SH-SY5Y (cell line): ENCODE data around the gene EMX1.

ENCODE experiments used
- GATA2 ChIP-seq: IDR thresholded peaks from 2 replicates; pipeline ENCODE4 v1.6.1; 2011; ENCODE audit warnings: mild to moderate bottlenecking, low read depth, low read length
- GATA3 ChIP-seq: IDR thresholded peaks from 2 replicates; pipeline ENCODE4 v1.6.1; 2011; ENCODE audit warnings: low read depth, mild to moderate bottlenecking, low read length, moderate library complexity

Gene EMX1

DNA sequence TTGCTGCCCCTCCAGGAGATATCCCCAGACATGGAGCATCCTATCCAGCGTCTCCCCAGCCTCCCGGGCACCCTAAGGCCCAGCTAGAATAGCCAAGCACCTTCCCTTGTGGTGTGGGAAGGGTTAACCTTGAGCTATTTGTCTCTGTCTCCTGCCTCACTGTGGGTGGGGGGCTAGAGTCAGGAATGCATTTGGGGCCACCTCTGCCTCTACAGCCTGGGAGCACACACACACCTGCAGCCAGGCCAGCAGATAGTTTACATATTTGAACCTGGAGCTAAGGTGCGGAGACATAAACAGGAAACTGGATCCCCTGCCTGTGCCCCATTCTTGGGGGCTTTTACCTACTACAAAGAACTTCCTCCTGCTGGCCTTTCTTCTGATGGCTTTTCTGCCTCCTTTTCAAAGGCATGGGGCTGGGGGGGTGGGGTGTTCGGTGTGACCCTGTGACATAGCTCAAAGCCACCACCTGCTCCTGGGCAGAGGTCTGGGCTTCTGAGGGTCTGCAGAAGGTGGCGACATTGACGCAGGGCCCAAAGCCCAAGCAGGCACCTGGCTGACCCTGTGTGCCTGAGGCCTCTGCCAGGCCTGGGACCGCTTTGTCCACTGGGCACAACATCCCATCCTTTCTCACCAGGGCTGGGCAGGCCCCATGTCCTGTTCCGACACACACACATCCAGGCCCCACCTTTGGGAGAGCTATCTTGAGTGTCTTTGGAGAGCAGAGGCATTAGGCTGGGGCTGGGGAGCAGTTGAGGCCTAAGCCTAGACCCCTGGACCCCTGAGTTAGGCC is 34.2 kb downstream of the EMX1 start:
- no peak for TF ChIP-seq GATA2
- no peak for TF ChIP-seq GATA3

DNA sequence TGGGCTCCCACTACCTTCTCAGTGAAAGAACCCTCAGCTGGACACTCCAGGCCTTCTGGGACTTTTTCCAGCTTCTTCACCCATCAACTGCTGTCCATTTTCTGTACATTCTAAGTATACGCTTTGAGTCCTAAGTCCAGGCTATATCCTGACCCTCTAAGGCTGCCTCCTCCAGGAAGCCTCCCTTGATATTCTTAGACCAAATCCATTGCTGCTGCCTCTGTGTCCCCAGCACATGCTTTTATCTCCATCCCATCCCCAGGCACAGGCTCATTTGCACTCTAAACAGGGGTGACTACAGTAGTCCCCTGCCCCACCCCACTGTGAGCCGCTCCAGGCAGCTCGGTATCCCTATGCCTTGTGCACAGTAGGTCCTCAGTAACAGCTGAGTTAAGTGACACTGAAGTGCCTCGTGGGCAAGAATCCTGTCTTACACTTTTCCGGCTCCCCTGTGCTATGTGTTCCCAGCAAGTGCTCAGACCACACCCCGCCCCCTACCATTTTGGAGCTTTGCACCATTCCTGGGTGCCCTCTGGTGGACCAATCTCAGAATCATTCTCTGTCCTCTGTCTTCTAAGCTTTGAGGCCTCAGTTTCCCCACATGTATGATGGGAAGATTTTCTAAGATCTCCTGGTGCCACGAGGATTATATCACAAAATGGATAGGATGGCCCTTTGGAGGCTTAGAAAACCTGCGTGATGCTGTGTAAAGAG is 34.9 kb downstream of the EMX1 start:
- TF ChIP-seq GATA2: no peak
- no peak for TF ChIP-seq GATA3

GRCh38 chr2:72952961-72953360 is 35.6 kb downstream of the EMX1 start:
- no peak for TF ChIP-seq GATA3
- no peak for TF ChIP-seq GATA2

- no peak for TF ChIP-seq GATA3
- TF ChIP-seq GATA2: no peak
Observed at GRCh38 chr2:72953528-72953927, 36.2 kb downstream of the EMX1 start.

GRCh38 chr2:72953976-72954375 is 36.7 kb downstream of the EMX1 start:
- TF ChIP-seq GATA2 (no peak), GATA3 (no peak)

DNA sequence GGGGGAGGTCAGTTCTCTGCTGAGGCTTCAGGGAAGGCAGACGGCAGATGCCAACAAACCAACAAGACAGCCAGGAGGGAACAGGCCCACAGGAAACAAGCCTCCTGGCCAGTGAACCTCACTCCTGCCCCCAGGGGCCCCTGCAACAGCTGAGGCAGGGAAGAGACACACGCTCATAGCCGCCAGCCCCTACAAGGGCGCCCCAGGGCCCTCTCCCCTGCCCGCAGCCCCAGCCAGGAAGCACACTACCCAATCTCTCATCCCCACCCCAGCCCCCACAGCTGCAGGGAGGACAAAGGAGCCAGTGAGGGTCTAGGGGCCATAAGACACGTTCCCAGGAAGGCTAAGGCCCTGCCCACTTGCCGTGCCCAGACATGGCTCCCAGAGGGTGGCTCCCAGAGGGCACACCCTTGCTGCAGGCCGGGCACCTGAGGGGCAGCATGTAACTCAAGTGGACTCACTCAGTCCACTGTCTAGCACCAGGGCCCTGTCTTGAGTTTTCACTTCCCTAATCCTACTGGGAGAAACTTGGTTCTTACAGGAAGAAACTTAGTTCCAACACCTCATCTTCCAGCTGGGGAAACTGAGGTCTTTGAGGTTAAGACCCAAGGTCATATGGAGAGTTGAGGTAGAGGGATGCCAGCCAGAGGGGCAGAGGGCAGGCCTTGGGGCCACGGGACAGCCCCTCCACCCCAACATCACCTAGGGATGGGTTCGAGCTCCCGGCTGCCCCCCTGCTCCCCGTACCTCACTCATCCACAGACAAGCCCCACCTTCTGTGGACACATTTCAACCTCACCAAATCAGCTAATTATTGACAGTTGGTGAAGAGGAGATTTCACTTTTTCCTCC is 37.3 kb downstream of the EMX1 start:
- TF ChIP-seq GATA3 (no peak), GATA2 (no peak)

GRCh38 chr2:72955228-72956049 is 38.1 kb downstream of the EMX1 start:
- TF ChIP-seq GATA3 (no peak), GATA2 (no peak)

DNA sequence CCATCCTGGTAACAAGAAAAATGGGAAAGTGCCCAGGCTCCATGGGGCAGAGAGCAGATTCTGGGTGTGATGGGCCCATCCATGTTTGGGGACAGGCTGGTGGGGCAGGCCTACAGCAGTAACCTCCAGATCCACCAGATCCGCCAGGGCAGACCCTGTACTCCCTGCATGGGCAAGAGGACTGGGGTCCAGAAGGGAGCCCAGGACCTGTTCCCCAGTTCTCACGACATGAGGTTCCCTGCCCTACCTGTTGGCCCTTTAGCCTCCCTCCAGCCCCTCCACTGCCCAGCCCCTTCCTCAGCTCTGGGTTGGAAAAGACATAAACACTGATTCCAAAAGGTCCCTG is 38.7 kb downstream of the EMX1 start:
- TF ChIP-seq GATA2: no peak
- no peak for TF ChIP-seq GATA3

- TF ChIP-seq GATA2 (no peak), GATA3 (no peak)
Observed at GRCh38 chr2:72956936-72957335, 39.6 kb downstream of the EMX1 start.

DNA sequence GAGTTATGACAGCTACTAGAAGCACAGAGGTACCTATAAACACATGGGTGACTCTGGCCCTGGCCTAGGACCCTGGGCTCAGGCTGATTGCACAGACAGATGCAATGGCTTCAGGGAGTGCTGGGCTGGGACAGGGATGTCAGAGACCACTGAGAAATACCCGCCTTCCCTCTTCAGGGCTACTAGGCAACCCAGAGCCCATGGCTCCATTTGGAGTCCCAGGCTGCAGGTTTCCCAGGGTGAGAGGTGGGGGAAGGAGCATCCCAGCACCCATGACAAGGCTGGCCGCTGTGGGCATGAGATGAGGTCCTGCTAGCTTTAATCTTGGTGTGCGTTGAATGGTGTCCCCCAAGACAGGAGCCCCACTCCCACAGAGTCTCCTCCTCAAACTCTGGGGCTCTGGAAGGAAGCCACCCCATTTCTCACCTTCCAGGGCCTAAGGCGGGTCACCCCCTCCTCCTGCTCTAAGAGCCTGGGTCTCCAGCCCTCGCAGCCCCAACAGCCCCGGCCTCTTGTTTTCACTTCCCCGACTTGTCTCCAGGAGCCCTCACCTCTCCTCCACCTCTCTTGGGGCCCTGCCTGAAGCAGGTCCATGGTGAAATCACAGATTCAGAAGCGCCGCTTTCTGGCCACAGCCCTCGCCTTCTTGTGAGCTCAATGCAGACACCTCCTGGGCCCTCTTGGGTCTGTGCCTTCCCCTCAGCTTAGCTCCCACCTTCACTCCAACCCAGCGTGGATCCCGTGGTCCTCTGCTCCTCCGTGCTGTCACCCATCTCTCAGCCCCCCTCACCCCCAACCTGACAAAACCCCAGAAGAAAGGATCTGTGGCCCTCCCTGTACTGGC is 41.4 kb downstream of the EMX1 start:
- no peak for TF ChIP-seq GATA3
- TF ChIP-seq GATA2: no peak

GRCh38 chr2:72959554-72959953 is 42.2 kb downstream of the EMX1 start:
- TF ChIP-seq GATA3 (no peak), GATA2 (no peak)

GRCh38 chr2:72959995-72960981 is 43.0 kb downstream of the EMX1 start:
- no peak for TF ChIP-seq GATA3
- no peak for TF ChIP-seq GATA2
